ENCODE data around the gene HOMER2.

GRCh38 chr15:82909080-82909815, 43.3 kb downstream of the HOMER2 start:
- TF ChIP-seq REST (IDR thresholded peaks at IDR 0.05; ENCODE audit: insufficient replicate concordance, low read depth) (no peak), CTCF (IDR thresholded peaks at IDR 0.05; ENCODE audit: insufficient read depth, low read length) (no peak), POLR2AphosphoS5 (IDR thresholded peaks at IDR 0.05; ENCODE audit: low read depth) (no peak), GABPA (IDR thresholded peaks at IDR 0.05; ENCODE audit: low read depth) (no peak), SPI1 (IDR thresholded peaks at IDR 0.05; ENCODE audit: borderline replicate concordance, low read depth) (no peak)

Data from HL-60 (cell line).